GM19463 (cell line): ENCODE results near the gene KIFC3.
"Not testable (repeated sequence)": the region's sequence is repeated elsewhere in the genome, so short reads cannot be mapped to it uniquely, and the experiment has no call there.

Experiments used
- ATAC-seq: cut with Tn5 transposase; IDR thresholded peaks from one replicate; pipeline ENCODE4 v1.9.1; 2021; ENCODE audit warnings: mild to moderate bottlenecking, moderate library complexity; ENCODE audit not compliant: unreplicated experiment

The KIFC3 gene

DNA sequence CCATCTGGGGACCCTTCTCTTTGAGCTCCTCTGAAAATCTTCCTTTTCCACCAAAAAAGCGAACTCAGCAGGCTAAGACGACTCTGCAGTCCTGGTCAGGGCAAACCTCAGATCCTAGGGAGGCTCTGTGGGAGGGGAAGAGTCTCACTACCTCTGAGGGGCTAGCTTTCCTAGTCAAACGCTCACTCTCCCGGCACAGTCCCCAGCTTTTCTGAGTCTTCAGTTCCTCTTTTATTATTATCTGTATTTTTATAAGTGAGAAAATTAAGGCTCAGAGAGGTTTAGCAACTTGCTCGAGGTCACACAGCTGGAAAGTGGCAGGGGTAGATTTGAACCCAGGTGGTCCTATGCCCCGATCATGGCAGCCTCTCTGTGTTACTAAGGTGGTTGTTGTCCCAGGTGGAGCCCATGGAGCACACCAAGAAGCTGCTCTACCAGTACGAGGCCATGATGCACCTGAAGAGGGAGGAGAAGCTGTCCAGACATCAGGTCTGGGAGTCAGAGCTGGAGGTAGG is 75.8 kb downstream of the KIFC3 start:
- ATAC-seq = no peak

- no peak for ATAC-seq
These were observed 76.3 kb downstream of the KIFC3 start for GRCh38 chr16:57725976-57726375.

DNA sequence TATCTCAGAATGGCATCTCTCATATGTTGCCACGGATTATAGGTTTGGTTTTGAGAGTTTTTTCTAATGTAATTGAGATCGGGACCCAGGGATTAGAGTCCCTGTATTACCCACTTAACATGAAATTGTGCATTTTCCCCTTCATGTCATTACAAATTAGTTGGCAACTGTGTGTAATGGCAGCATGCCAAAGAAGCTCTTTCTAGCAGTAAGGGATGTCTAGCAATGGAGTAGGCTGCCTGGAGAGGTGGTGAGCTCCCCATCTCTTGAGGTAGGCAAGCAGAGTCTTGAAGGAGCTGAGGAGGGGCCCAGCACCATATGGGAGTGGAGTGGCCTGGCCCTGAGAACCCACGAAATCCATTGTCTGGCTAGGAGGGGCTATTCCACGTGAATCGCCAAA is 76.7 kb downstream of the KIFC3 start:
- ATAC-seq = no peak

DNA sequence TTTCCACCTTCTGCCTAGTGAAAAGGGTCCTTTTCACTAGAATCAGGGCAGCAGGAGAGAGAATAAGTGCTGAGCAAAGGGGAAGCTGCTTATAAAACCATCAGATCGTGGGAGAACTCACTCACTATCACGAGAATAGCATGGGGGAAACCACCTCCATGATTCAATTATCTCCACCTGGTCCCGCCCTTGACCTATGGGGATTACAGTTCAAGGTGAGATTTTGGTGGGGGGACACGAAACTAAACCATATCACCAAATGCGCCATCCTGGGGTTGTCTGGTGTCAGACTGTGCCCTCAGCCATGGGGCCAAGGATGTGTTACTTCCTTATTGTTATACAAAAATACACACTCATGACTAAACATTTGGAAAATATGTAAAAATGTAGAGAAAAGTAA is 77.1 kb downstream of the KIFC3 start:
- ATAC-seq = no peak

- ATAC-seq = no peak
These were observed 77.8 kb downstream of the KIFC3 start for GRCh38 chr16:57724531-57724930.

DNA sequence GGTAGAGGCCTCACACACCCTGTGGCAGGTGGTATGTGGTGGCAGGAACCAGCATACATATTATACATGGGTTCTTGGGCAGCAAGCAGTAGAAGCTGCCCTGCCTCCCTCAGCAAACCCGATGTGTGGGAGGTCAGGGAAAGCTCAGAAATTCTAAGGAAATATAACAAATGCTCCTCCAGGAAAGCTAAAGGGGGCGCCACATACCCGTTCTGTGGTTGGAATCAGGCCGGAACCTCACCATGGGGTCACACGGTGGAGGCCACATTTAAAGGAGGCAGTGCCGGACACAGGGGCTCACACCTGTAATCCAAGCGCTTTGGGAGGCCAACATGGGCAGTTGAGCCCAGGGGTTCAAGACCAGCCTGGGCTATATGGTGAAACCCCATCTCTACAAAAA is 79.1 kb downstream of the KIFC3 start:
- no peak for ATAC-seq

DNA sequence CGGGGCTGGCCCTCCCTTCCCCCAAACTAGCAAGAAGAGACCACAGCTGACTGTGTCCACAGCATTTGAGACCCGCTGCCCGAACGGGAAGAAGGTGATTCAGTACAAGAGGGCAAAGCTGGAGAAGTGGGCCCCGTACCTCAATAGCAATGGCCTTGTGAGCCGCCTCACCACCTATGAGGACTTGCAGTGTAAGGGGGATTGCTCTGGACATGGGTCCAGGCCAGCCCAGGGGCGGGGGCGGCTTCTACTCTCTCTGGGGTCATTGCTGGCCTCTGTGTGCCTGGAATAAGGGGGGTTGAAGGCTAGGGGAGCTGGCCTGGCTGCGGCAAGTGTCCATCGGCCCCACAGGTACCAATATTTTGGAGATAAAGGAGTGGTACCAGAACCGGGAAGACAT is 79.6 kb downstream of the KIFC3 start:
- ATAC-seq = no peak

GRCh38 chr16:57722210-57722499 is 80.1 kb downstream of the KIFC3 start:
- ATAC-seq = no peak

DNA sequence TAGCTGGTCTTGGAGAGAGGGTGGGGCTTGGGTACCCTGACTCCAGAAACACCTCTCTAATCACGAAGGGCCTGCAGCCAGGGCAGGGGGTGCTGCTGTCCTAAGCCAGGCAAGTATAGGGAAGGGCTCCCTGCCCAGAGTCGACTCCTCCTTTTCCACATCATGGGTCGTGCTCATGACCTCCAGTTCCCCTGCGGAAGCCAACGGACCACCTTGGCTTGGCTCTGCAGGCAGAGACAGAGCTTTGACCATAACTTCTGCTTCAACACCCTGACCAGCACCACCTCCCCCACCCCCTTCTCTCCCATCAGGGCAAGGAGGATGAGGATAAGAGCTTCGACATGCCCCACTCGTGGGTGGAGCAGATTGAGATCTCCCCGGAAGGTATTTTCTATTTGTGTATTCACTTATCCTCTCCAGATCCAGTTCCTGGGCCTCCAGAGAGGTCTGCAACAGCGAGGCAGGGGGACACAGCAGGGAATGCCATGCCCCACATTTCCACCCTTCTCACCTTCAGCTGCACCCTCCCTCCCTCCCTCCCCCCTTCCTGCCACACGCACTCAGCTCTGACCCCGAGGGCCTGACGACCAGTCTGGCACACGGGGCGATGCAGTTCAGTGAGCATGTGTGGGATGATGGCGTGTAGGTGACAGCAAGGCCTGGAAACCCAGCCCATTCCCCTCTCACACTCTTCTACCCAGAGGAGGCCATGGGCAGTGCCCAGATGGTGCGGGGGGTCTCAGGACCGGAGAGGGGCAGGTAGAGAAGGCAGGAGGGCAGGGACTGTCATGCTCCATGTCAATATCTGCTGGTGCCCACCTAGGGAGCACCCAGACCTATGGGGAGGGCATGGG is 80.7 kb downstream of the KIFC3 start:
- ATAC-seq = no peak

- ATAC-seq = no peak
These were observed 82.1 kb downstream of the KIFC3 start for GRCh38 chr16:57720142-57720575.

DNA sequence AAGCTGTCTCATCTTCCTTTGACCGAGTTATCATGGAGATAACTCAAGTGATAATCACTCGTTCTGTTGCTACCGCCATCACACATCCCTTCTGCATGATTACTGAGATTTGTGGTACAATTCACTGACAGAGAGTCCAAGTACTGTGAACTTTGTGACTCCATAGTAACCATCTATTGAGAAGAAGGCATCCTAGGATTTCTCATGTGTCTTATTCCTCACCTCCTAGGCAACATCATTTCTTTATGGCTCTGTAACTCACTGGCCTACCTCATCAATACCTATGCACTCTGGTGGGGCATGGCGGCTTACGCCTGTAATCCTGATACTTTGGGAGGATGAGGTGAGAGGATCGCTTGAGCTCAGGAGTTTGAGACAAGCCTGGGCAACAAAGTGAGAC is 88.2 kb downstream of the KIFC3 start:
- no peak for ATAC-seq

- ATAC-seq = no peak
These were observed 88.7 kb downstream of the KIFC3 start for GRCh38 chr16:57713596-57713995.

DNA sequence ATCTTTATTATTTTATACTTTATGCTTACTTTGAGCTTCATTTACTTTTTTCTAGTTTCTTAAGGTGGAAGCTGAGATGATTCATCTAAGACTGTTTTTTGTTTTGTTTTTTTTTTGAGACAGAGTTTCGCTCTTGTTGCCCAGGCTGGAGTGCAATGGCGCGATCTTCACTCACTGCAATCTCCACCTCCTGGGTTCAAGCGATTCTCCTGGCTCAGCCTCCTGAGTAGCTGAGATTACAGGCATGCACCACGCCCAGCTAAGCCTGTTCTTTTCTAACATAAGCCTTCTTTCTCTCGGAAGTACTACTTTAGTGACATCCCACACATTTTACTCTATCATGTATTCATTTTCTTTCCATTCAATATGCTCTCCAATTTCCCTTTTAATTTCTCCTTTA is 89.7 kb downstream of the KIFC3 start:
- ATAC-seq = not testable (repeated sequence)

- no peak for ATAC-seq
These were observed 90.3 kb downstream of the KIFC3 start for GRCh38 chr16:57711993-57712392.

DNA sequence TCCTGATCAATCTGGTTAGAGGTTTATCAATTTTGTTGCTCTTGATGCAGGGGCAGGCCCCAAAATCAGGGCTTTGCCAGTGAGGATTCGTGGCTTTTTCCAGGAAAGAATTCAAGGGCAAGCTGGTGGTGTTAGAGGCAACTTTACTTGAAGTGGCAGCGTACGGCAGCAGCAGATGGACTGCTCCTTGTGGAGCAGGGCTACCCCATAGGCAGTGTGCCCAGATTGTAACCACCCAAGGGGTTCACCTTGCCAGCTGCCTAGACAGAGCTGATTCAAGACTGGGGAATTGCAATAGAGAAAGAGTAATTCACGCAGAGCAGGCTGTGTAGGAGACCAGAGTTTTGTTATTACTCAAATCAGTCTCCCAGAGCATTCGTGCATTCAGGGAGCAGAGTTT is 90.9 kb downstream of the KIFC3 start:
- no peak for ATAC-seq

GRCh38 chr16:57709663-57710062 is 92.6 kb downstream of the KIFC3 start:
- ATAC-seq = no peak
